ENCODE measurements around the gene ATP6AP1.

DNA sequence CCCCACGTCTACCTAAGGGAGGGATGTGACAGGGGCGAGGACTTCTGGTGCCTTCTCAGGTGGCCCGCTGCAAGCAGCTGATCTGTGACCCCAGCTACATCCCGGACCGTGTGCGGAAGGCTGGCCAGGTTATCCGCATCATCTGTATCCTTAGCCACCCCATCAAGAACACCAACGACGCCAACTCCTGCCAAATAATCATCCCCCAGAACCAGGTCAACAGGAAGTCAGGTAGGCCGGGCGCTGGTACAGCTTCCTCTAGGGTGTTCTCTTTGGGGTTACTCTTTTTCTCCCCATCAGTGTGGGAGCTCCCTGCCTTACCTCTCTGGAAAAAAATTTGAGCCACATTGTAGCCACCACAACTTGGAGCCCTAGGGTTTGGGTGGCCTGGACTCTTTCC is 13.1 kb downstream of the ATP6AP1 start:
- TF ChIP-seq CTCF (IDR thresholded peaks at IDR 0.05 in 8 of 11, conservative IDR thresholded peaks at IDR 0.05 in 3 of 11), result no peak
- TF ChIP-seq POLR2A (IDR thresholded peaks at IDR 0.05), result no peak
- no peak for TF ChIP-seq POLR2AphosphoS5 (IDR thresholded peaks at IDR 0.05)
